Measurements from ENCODE around the gene YIPF1. TPM values are rescaled to one million over a fixed set of nuclear protein-coding genes. Genes with fewer than 3 reads are reported as not detected.
"Not testable (repeated sequence)": the region's sequence is repeated elsewhere in the genome, so short reads cannot be mapped to it uniquely, and the experiment has no call there.

The YIPF1 gene
- polyA plus RNA-seq, 1 experiment = 40.2 TPM

- no peak for DNase-seq (ENCODE audit: low read depth)
- Histone ChIP-seq H3K27me3 (ENCODE audit: control insufficient read depth, insufficient read depth, low read length) (no peaks in the 10 kb centered on the region), H3K36me3 (ENCODE audit: control insufficient read depth, insufficient read depth, low read length) (peaks cover 6% of the 10 kb centered on the region), H3K4me3 (ENCODE audit: low read depth, low read length) (no peak overlapping the region)
- ChIA-PET CTCF (interaction anchor here (1.4 kb wide), 1 partner anchor 30 kb away, joined by 4 read pairs; no protein-coding TSS in a partner anchor), POLR2A (no interaction called here)
- TF ChIP-seq CTCF (IDR thresholded peaks at IDR 0.05; ENCODE audit: insufficient read depth, low read depth, low read length) = no peak
Measured at GRCh38 chr1:53891018-53891417, 1.4 kb upstream of the YIPF1 start.

- POLR2A ChIA-PET = no interaction called here
- CTCF ChIA-PET = interaction anchor here (1.3 to 2.7 kb wide), 3 partner anchors 12 to 58 kb away, joined by 4 to 14 read pairs (median 6); no protein-coding TSS in a partner anchor
- H3K27me3 ChIP-seq (ENCODE audit: control insufficient read depth, insufficient read depth, low read length) = no peaks in the 10 kb centered on the region
- no peak for DNase-seq (ENCODE audit: low read depth)
- H3K36me3 ChIP-seq (ENCODE audit: control insufficient read depth, insufficient read depth, low read length) = peaks cover 6% of the 10 kb centered on the region
- no peak for TF ChIP-seq CTCF (IDR thresholded peaks at IDR 0.05; ENCODE audit: insufficient read depth, low read depth, low read length)
- no peak overlapping the region; the same call in 1 of the 2 replicates for H3K4me3 ChIP-seq (ENCODE audit: low read depth, low read length)
Measured at GRCh38 chr1:53890522-53890941, 935 bp upstream of the YIPF1 start.

GRCh38 chr1:53888681-53889080 is 916 bp downstream of the YIPF1 start:
- POLR2A ChIA-PET = no interaction called here
- no peak for DNase-seq (ENCODE audit: low read depth)
- CTCF ChIA-PET = interaction anchor here (2.7 kb wide), 1 partner anchor 10 kb away, joined by 14 read pairs; no protein-coding TSS in a partner anchor
- Histone ChIP-seq H3K27me3 (ENCODE audit: control insufficient read depth, insufficient read depth, low read length) (no peaks in the 10 kb centered on the region), H3K36me3 (ENCODE audit: control insufficient read depth, insufficient read depth, low read length) (peaks cover 6% of the 10 kb centered on the region), H3K4me3 (ENCODE audit: low read depth, low read length) (no peak overlapping the region)
- TF ChIP-seq CTCF (IDR thresholded peaks at IDR 0.05; ENCODE audit: insufficient read depth, low read depth, low read length) = no peak

- CTCF ChIA-PET = interaction anchor here (1.4 kb wide), 1 partner anchor 24 kb away, joined by 4 read pairs; no protein-coding TSS in a partner anchor
- H3K27me3 ChIP-seq (ENCODE audit: control insufficient read depth, insufficient read depth, low read length); DNase-seq (ENCODE audit: low read depth); POLR2A ChIA-PET; H3K36me3 ChIP-seq (ENCODE audit: control insufficient read depth, insufficient read depth, low read length); H3K4me3 ChIP-seq (ENCODE audit: low read depth, low read length): not testable (repeated sequence)
Measured at GRCh38 chr1:53883600-53883999, 6.0 kb downstream of the YIPF1 start.

GRCh38 chr1:53881853-53882252 is 7.7 kb downstream of the YIPF1 start:
- H3K4me3 ChIP-seq (ENCODE audit: low read depth, low read length); DNase-seq (ENCODE audit: low read depth); POLR2A ChIA-PET; H3K27me3 ChIP-seq (ENCODE audit: control insufficient read depth, insufficient read depth, low read length); H3K36me3 ChIP-seq (ENCODE audit: control insufficient read depth, insufficient read depth, low read length): not testable (repeated sequence)
- CTCF ChIA-PET = interaction anchor here (0.9 to 4.6 kb wide), 2 partner anchors 21 to 67 kb away, joined by 3 to 41 read pairs; no protein-coding TSS in a partner anchor

GRCh38 chr1:53878492-53879105 is 11.0 kb downstream of the YIPF1 start:
- H3K36me3 ChIP-seq (ENCODE audit: control insufficient read depth, insufficient read depth, low read length) = peaks cover 3% of the 10 kb centered on the region; the same call in 1 of the 2 replicates
- no peaks in the 10 kb centered on the region for H3K27me3 ChIP-seq (ENCODE audit: control insufficient read depth, insufficient read depth, low read length)
- TF ChIP-seq CTCF (IDR thresholded peaks at IDR 0.05; ENCODE audit: insufficient read depth, low read depth, low read length) = peak; percentile 67
- ChIA-PET POLR2A (no interaction called here), CTCF (interaction anchor here (0.5 to 4.6 kb wide), 30 partner anchors 9 to 932 kb away, joined by 3 to 50 read pairs (median 4); partner anchors contain the start of genes CYB5RL, IFT25, MRPL37 and TCEANC2)
- no peak for DNase-seq (ENCODE audit: low read depth)
- H3K4me3 ChIP-seq (ENCODE audit: low read depth, low read length) = no peak overlapping the region

- POLR2A ChIA-PET; H3K27me3 ChIP-seq (ENCODE audit: control insufficient read depth, insufficient read depth, low read length); DNase-seq (ENCODE audit: low read depth); H3K36me3 ChIP-seq (ENCODE audit: control insufficient read depth, insufficient read depth, low read length); H3K4me3 ChIP-seq (ENCODE audit: low read depth, low read length): not testable (repeated sequence)
- CTCF ChIA-PET = interaction anchor here (0.6 to 3.8 kb wide), 4 partner anchors 14 to 666 kb away, joined by 3 to 18 read pairs (median 5); no protein-coding TSS in a partner anchor
Measured at GRCh38 chr1:53875150-53875549, 14.4 kb downstream of the YIPF1 start.
